ENCODE data around the gene KIAA0319L.
"Not testable (repeated sequence)": the region's sequence is repeated elsewhere in the genome, so short reads cannot be mapped to it uniquely, and the experiment has no call there.

KIAA0319L gene

GRCh38 chr1:35590476-35591040, 33.4 kb upstream of the KIAA0319L start:
- TF ChIP-seq, protein P1, sequence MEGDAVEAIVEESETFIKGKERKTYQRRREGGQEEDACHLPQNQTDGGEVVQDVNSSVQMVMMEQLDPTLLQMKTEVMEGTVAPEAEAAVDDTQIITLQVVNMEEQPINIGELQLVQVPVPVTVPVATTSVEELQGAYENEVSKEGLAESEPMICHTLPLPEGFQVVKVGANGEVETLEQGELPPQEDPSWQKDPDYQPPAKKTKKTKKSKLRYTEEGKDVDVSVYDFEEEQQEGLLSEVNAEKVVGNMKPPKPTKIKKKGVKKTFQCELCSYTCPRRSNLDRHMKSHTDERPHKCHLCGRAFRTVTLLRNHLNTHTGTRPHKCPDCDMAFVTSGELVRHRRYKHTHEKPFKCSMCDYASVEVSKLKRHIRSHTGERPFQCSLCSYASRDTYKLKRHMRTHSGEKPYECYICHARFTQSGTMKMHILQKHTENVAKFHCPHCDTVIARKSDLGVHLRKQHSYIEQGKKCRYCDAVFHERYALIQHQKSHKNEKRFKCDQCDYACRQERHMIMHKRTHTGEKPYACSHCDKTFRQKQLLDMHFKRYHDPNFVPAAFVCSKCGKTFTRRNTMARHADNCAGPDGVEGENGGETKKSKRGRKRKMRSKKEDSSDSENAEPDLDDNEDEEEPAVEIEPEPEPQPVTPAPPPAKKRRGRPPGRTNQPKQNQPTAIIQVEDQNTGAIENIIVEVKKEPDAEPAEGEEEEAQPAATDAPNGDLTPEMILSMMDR (conservative IDR thresholded peaks at IDR 0.05; ENCODE audit: low read depth, low read length), result no peak
- no peak overlapping the region for H3K4me3 ChIP-seq (ENCODE audit: low read depth, low read length)
- no peak for DNase-seq (ENCODE audit: low read depth)

GRCh38 chr1:35589516-35590427, 32.6 kb upstream of the KIAA0319L start:
- DNase-seq (ENCODE audit: low read depth), result no peak
- H3K4me3 ChIP-seq (ENCODE audit: low read depth, low read length), result no peak overlapping the region
- TF ChIP-seq, protein P1 (conservative IDR thresholded peaks at IDR 0.05; ENCODE audit: low read depth, low read length), result no peak

GRCh38 chr1:35588197-35588910, 31.2 kb upstream of the KIAA0319L start:
- TF ChIP-seq, protein P1 (conservative IDR thresholded peaks at IDR 0.05; ENCODE audit: low read depth, low read length), result no peak
- no peak for DNase-seq (ENCODE audit: low read depth)
- no peak overlapping the region for H3K4me3 ChIP-seq (ENCODE audit: low read depth, low read length)

- DNase-seq (ENCODE audit: low read depth), result no peak
- H3K4me3 ChIP-seq (ENCODE audit: low read depth, low read length), result no peak overlapping the region
- TF ChIP-seq, protein P1 (conservative IDR thresholded peaks at IDR 0.05; ENCODE audit: low read depth, low read length), result no peak
Observed at GRCh38 chr1:35587736-35588135, 30.5 kb upstream of the KIAA0319L start.

- TF ChIP-seq, protein P1 (conservative IDR thresholded peaks at IDR 0.05; ENCODE audit: low read depth, low read length), result no peak
- DNase-seq (ENCODE audit: low read depth), result no peak
- no peak overlapping the region for H3K4me3 ChIP-seq (ENCODE audit: low read depth, low read length)
Observed at GRCh38 chr1:35586808-35587207, 29.6 kb upstream of the KIAA0319L start.

GRCh38 chr1:35585805-35586204, 28.6 kb upstream of the KIAA0319L start:
- not testable (repeated sequence) for DNase-seq (ENCODE audit: low read depth)

DNA sequence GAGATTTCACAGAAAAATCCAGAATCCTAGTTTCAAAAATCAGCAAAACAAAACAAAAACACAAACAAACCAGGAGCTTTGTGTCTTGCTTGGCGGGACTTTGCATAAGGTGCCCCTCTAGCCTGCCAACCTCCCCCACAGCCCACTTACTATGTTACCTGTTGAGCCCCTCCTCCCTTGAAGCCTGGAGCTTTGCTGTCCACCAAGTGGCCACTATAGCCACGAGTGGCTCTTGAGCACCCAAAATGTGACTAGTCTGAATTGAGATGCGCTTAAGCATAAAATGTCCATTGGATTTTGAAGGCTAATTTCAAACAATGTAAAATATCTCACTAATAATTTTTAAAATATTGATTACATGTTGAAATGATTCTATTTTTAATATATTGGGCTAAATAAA, 28.1 kb upstream of the KIAA0319L start:
- TF ChIP-seq, protein P1 (conservative IDR thresholded peaks at IDR 0.05; ENCODE audit: low read depth, low read length), result no peak
- no peak overlapping the region for H3K4me3 ChIP-seq (ENCODE audit: low read depth, low read length)
- DNase-seq (ENCODE audit: low read depth), result no peak

More at GRCh38 chr1:35585805-35586204, 28.6 kb upstream of the KIAA0319L start:
- not testable (repeated sequence) for H3K4me3 ChIP-seq (ENCODE audit: low read depth, low read length)

DNA sequence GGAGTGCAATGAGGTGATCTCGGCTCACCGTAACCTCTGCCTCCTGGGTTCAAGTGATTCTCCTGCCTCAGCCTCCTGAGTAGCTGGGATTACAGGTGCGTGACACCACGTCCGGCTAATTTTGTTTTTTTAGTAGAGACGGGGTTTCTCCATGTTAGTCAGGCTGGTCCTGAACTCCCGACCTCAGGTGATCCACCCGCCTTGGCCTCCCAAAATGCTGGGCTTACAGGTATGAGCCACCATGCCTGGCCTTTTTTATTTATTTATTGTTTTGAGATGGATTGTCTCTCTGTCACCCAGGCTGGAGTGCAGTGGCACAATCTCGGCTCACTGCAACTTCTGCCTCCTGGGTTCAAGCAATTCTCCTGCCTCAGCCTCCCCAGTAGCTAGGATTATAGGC, 24.4 kb upstream of the KIAA0319L start:
- DNase-seq (ENCODE audit: low read depth); H3K4me3 ChIP-seq (ENCODE audit: low read depth, low read length): not testable (repeated sequence)

Measured in choroid plexus epithelial cell (primary cell).